ENCODE measurements around the gene CKB. TPM values are rescaled to one million over a fixed set of nuclear protein-coding genes. Genes with fewer than 3 reads are reported as not detected.
A peak's percentile ranks its signal among the peaks of the same experiment; 100 is the strongest.

CKB gene
- total RNA-seq, 2 donors from 2014 or later = 602 to 920 TPM

GRCh38 chr14:103521438-103521950 is 1.1 kb downstream of the CKB start:
- no peaks in the 10 kb centered on the region for H3K9me3 Mint-ChIP-seq
- peaks cover 25% of the 10 kb centered on the region for H3K4me1 ChIP-seq (ENCODE audit: control insufficient read depth, insufficient read depth, low read length)
- peak overlapping the region; percentile 67 for H3K4me3 Mint-ChIP-seq
- H3K36me3 Mint-ChIP-seq (ENCODE audit: low read depth) = peaks cover 9% of the 10 kb centered on the region
- WGBS, 2 experiments (ENCODE audit: insufficient coverage in 1 of 2, insufficient read length in 1 of 2) = 2% methylated on average over 29 to 77 of the region's 77 CpGs
- no peak overlapping the region for H3K27ac ChIP-seq (ENCODE audit: low read depth, low read length)
- no peak for DNase-seq
- H3K4me1 Mint-ChIP-seq = peaks cover 34% of the 10 kb centered on the region
- TF ChIP-seq CTCF (conservative IDR thresholded peaks at IDR 0.05) = no peak
- peaks cover 11% of the 10 kb centered on the region for H3K27me3 ChIP-seq (ENCODE audit: control insufficient read depth, insufficient read depth, low read length, poor library complexity, severe bottlenecking)
- H3K9ac ChIP-seq (ENCODE audit: extremely low read depth, low read length, poor library complexity, severe bottlenecking) = peak overlapping the region; percentile 80
- peak overlapping the region; percentile 80 for H3K4me3 ChIP-seq (ENCODE audit: low read length)
- no peak overlapping the region for H3K27ac Mint-ChIP-seq
- no peaks in the 10 kb centered on the region for H3K9me3 ChIP-seq (ENCODE audit: control insufficient read depth, low read length)
- H3K27me3 Mint-ChIP-seq (ENCODE audit: insufficient read depth) = peaks cover 14% of the 10 kb centered on the region
- peaks cover 19% of the 10 kb centered on the region for H3K36me3 ChIP-seq (ENCODE audit: control insufficient read depth, insufficient read depth, low read length)

- Mint-ChIP-seq H3K9me3 (no peaks in the 10 kb centered on the region), H3K4me3 (peak overlapping the region; percentile 67), H3K27me3 (ENCODE audit: insufficient read depth) (peaks cover 14% of the 10 kb centered on the region), H3K36me3 (ENCODE audit: low read depth) (peaks cover 9% of the 10 kb centered on the region), H3K4me1 (peaks cover 31% of the 10 kb centered on the region), H3K27ac (no peak overlapping the region)
- H3K9ac ChIP-seq (ENCODE audit: extremely low read depth, low read length, poor library complexity, severe bottlenecking) = peak overlapping the region; percentile 80
- WGBS, 2 experiments (ENCODE audit: insufficient coverage in 1 of 2, insufficient read length in 1 of 2) = 9 to 14% methylated on average over 17 to 66 of the region's 66 CpGs
- peak; percentile 94 for DNase-seq
- peaks cover 19% of the 10 kb centered on the region for H3K4me1 ChIP-seq (ENCODE audit: control insufficient read depth, insufficient read depth, low read length)
- peak overlapping the region; percentile 80 for H3K4me3 ChIP-seq (ENCODE audit: low read length)
- peaks cover 19% of the 10 kb centered on the region for H3K36me3 ChIP-seq (ENCODE audit: control insufficient read depth, insufficient read depth, low read length)
- H3K27ac ChIP-seq (ENCODE audit: low read depth, low read length) = peak overlapping the region; percentile 70
- no peaks in the 10 kb centered on the region for H3K9me3 ChIP-seq (ENCODE audit: control insufficient read depth, low read length)
- peak; percentile 78 for TF ChIP-seq CTCF (conservative IDR thresholded peaks at IDR 0.05)
- H3K27me3 ChIP-seq (ENCODE audit: control insufficient read depth, insufficient read depth, low read length, poor library complexity, severe bottlenecking) = peaks cover 11% of the 10 kb centered on the region
These were observed 1.8 kb downstream of the CKB start for GRCh38 chr14:103520657-103521437.

- Mint-ChIP-seq H3K4me3 (peak overlapping the region; percentile 67), H3K36me3 (ENCODE audit: low read depth) (peaks cover 9% of the 10 kb centered on the region), H3K4me1 (peaks cover 25% of the 10 kb centered on the region), H3K9me3 (no peaks in the 10 kb centered on the region), H3K27ac (peak overlapping the region; percentile 79), H3K27me3 (ENCODE audit: insufficient read depth) (peaks cover 14% of the 10 kb centered on the region)
- H3K4me1 ChIP-seq (ENCODE audit: control insufficient read depth, insufficient read depth, low read length) = peaks cover 17% of the 10 kb centered on the region
- H3K36me3 ChIP-seq (ENCODE audit: control insufficient read depth, insufficient read depth, low read length) = peaks cover 19% of the 10 kb centered on the region
- H3K4me3 ChIP-seq (ENCODE audit: low read length) = peak overlapping the region; percentile 80
- no peak for TF ChIP-seq CTCF (conservative IDR thresholded peaks at IDR 0.05)
- H3K27ac ChIP-seq (ENCODE audit: low read depth, low read length) = peak overlapping the region; percentile 70
- no peaks in the 10 kb centered on the region for H3K9me3 ChIP-seq (ENCODE audit: control insufficient read depth, low read length)
- H3K27me3 ChIP-seq (ENCODE audit: control insufficient read depth, insufficient read depth, low read length, poor library complexity, severe bottlenecking) = peaks cover 11% of the 10 kb centered on the region
- DNase-seq = no peak
- H3K9ac ChIP-seq (ENCODE audit: extremely low read depth, low read length, poor library complexity, severe bottlenecking) = no peak overlapping the region
- WGBS, 2 experiments (ENCODE audit: insufficient coverage in 1 of 2, insufficient read length in 1 of 2) = 84 to 87% methylated on average over 5 to 10 of the region's 10 CpGs
These were observed 2.4 kb downstream of the CKB start for GRCh38 chr14:103520269-103520656.

All from endodermal cell (in vitro differentiated cells).